Activated CD8-positive, alpha-beta T cell treated with anti-CD3 and anti-CD28 coated beads for 36 hours (primary cell): ENCODE measurements around the gene ROGDI. TPM values are rescaled to one million over a fixed set of nuclear protein-coding genes. Genes with fewer than 3 reads are reported as not detected.

Experiments
- ATAC-seq: fragments of 200-7000 bp; cut with Tn5 transposase; one replicate; pipeline ENCODE4 v1.10.0; 2021; ENCODE audit warnings: mild to moderate bottlenecking, moderate library complexity
- CTCF ChIA-PET: fragments of 350-600 bp; sonication (Branson Sonifier 250); formaldehyde crosslinking; loops from one replicate; lab custom pipeline; 2021; ENCODE audit warnings: antibody characterized with exemption; lab: Charles Lee
- POLR2A ChIA-PET: fragments of 350-600 bp; sonication (Branson Sonifier 250); formaldehyde crosslinking; loops from one replicate; lab custom pipeline; 2021; ENCODE audit warnings: antibody characterized with exemption; lab: Charles Lee
- DNase-seq: peaks from one replicate; pipeline ENCODE4 v3.0.0-alpha.2; 2020
- H3K27ac Mint-ChIP-seq: one replicate; pipeline ENCODE4 v1.8.0; 2021; ENCODE audit warnings: mild to moderate bottlenecking, mixed read lengths
- H3K27me3 Mint-ChIP-seq: one replicate; pipeline ENCODE4 v1.8.0; 2021; ENCODE audit warnings: mixed read lengths
- H3K36me3 Mint-ChIP-seq: one replicate; pipeline ENCODE4 v1.8.0; 2021; ENCODE audit warnings: low read depth, mixed read lengths
- H3K4me1 Mint-ChIP-seq: one replicate; pipeline ENCODE4 v1.8.0; 2021; ENCODE audit warnings: low read depth, mixed read lengths
- H3K4me3 Mint-ChIP-seq: one replicate; pipeline ENCODE4 v1.8.0; 2021; ENCODE audit warnings: mild to moderate bottlenecking, moderate library complexity, mixed read lengths
- H3K9me3 Mint-ChIP-seq: one replicate; pipeline ENCODE4 v1.8.0; 2021; ENCODE audit warnings: mixed read lengths
- CTCF ChIP-seq: fragments of 200-600 bp; IDR thresholded peaks from one replicate; pipeline ENCODE4 v1.8.0; 2022; ENCODE audit warnings: antibody characterized with exemption, mild to moderate bottlenecking
- intact Hi-C: fragments of 100-400 bp; cut with micrococcal nuclease; formaldehyde crosslinking; loops from one replicate; pipeline ENCODE4 v1.10.0; 2022
- total RNA-seq, 2 experiments: library from RNA; stranded (reverse); gene quantifications; one replicate each; pipeline ENCODE4 v1.2.3, GENCODE V29; 2021

The ROGDI gene
- total RNA-seq, 2 experiments from 2014 or later, result 3.3 to 3.7 TPM

GRCh38 chr16:4846503-4846900, 44.1 kb upstream of the ROGDI start:
- Mint-ChIP-seq H3K27ac (peak overlapping the region; percentile 64), H3K9me3 (no peaks in the 10 kb centered on the region), H3K27me3 (no peaks in the 10 kb centered on the region), H3K4me3 (peak overlapping the region; percentile 83), H3K36me3 (peaks cover 31% of the 10 kb centered on the region), H3K4me1 (peaks cover 48% of the 10 kb centered on the region)
- POLR2A ChIA-PET, result interaction anchor here (0.9 to 2.5 kb wide), 2 partner anchors 35 to 80 kb away, joined by 3 to 10 read pairs; partner anchors contain the start of gene ZNF500
- DNase-seq (peak; percentile 41), ATAC-seq (no peak)
- CTCF ChIA-PET, result interaction anchor here (1.0 kb wide), 1 partner anchor 13 kb away, joined by 3 read pairs; no protein-coding TSS in a partner anchor
- TF ChIP-seq CTCF, result no peak
- intact Hi-C loops, result loop anchor here (10.0 kb wide), 1 partner anchor 82 kb away; the partner anchor contains the start of gene ZNF500

- H3K36me3 Mint-ChIP-seq, result peaks cover 46% of the 10 kb centered on the region
- CTCF ChIA-PET, result no interaction called here
- POLR2A ChIA-PET, result no interaction called here
- H3K9me3 Mint-ChIP-seq, result no peaks in the 10 kb centered on the region
- DNase-seq, result no peak
- ATAC-seq, result no peak
- intact Hi-C loops, result loop anchor here (10.0 kb wide), 1 partner anchor 76 kb away; the partner anchor contains the start of gene ZNF500
- H3K4me3 Mint-ChIP-seq, result no peak overlapping the region
- peaks cover 17% of the 10 kb centered on the region for H3K4me1 Mint-ChIP-seq
- no peaks in the 10 kb centered on the region for H3K27me3 Mint-ChIP-seq
- no peak for TF ChIP-seq CTCF
- H3K27ac Mint-ChIP-seq, result peak overlapping the region; percentile 17
These were observed 38.6 kb upstream of the ROGDI start for GRCh38 chr16:4840984-4841383.

GRCh38 chr16:4839942-4840341, 37.5 kb upstream of the ROGDI start:
- H3K4me1 Mint-ChIP-seq, result peaks cover 8% of the 10 kb centered on the region
- DNase-seq (no peak), ATAC-seq (no peak)
- ChIA-PET POLR2A (interaction anchor here (0.9 kb wide), 1 partner anchor 38 kb away, joined by 3 read pairs; no protein-coding TSS in a partner anchor), CTCF (no interaction called here)
- no peak overlapping the region for H3K4me3 Mint-ChIP-seq
- intact Hi-C loops, result loop anchor here (10.0 kb wide), 1 partner anchor 75 kb away; the partner anchor contains the start of gene ZNF500
- no peak for TF ChIP-seq CTCF
- H3K9me3 Mint-ChIP-seq, result no peaks in the 10 kb centered on the region
- H3K27me3 Mint-ChIP-seq, result no peaks in the 10 kb centered on the region
- peak overlapping the region; percentile 30 for H3K27ac Mint-ChIP-seq
- H3K36me3 Mint-ChIP-seq, result peaks cover 38% of the 10 kb centered on the region

GRCh38 chr16:4837733-4838501, 35.5 kb upstream of the ROGDI start:
- ChIA-PET POLR2A (no interaction called here), CTCF (no interaction called here)
- no peak for ATAC-seq
- DNase-seq, result no peak
- peaks cover 15% of the 10 kb centered on the region for H3K4me1 Mint-ChIP-seq
- H3K9me3 Mint-ChIP-seq, result no peaks in the 10 kb centered on the region
- H3K27ac Mint-ChIP-seq, result no peak overlapping the region
- H3K4me3 Mint-ChIP-seq, result no peak overlapping the region
- intact Hi-C loops, result no loop called here
- H3K27me3 Mint-ChIP-seq, result no peaks in the 10 kb centered on the region
- TF ChIP-seq CTCF, result no peak
- peaks cover 29% of the 10 kb centered on the region for H3K36me3 Mint-ChIP-seq

- ChIA-PET CTCF (no interaction called here), POLR2A (interaction anchor here (0.6 to 1.5 kb wide), 2 partner anchors 10 to 48 kb away, joined by 3 read pairs; no protein-coding TSS in a partner anchor)
- TF ChIP-seq CTCF, result no peak
- DNase-seq (no peak), ATAC-seq (no peak)
- Mint-ChIP-seq H3K4me3 (no peak overlapping the region), H3K27ac (no peak overlapping the region), H3K9me3 (no peaks in the 10 kb centered on the region), H3K36me3 (peaks cover 34% of the 10 kb centered on the region), H3K27me3 (no peaks in the 10 kb centered on the region), H3K4me1 (peaks cover 15% of the 10 kb centered on the region)
- intact Hi-C loops, result no loop called here
These were observed 34.3 kb upstream of the ROGDI start for GRCh38 chr16:4836727-4837126.
